ENCODE results near the gene NEMP2. TPM values are rescaled to one million over a fixed set of nuclear protein-coding genes. Genes with fewer than 3 reads are reported as not detected.

NEMP2 gene
- total RNA-seq, 1 experiment from 2014 or later = 9.2 TPM

- no peak overlapping the region for H3K4me3 ChIP-seq
- no peaks in the 10 kb centered on the region for H3K36me3 ChIP-seq
- DNase-seq = no peak
- H3K9me3 ChIP-seq = no peaks in the 10 kb centered on the region
- no peaks in the 10 kb centered on the region for H3K27me3 ChIP-seq
Observed at GRCh38 chr2:190458352-190459107, 76.0 kb downstream of the NEMP2 start.

- no peaks in the 10 kb centered on the region for H3K27me3 ChIP-seq
- no peaks in the 10 kb centered on the region for H3K36me3 ChIP-seq
- H3K4me3 ChIP-seq = no peak overlapping the region
- H3K9me3 ChIP-seq = no peaks in the 10 kb centered on the region
- DNase-seq = no peak
Observed at GRCh38 chr2:190457256-190457655, 77.3 kb downstream of the NEMP2 start.

GRCh38 chr2:190456833-190457232 is 77.7 kb downstream of the NEMP2 start:
- Histone ChIP-seq H3K9me3 (no peaks in the 10 kb centered on the region), H3K36me3 (no peaks in the 10 kb centered on the region), H3K4me3 (no peak overlapping the region), H3K27me3 (no peaks in the 10 kb centered on the region)
- DNase-seq = no peak

GRCh38 chr2:190455358-190456095 is 79.0 kb downstream of the NEMP2 start:
- H3K4me3 ChIP-seq = no peak overlapping the region
- H3K9me3 ChIP-seq = no peaks in the 10 kb centered on the region
- no peaks in the 10 kb centered on the region for H3K36me3 ChIP-seq
- DNase-seq = no peak
- no peaks in the 10 kb centered on the region for H3K27me3 ChIP-seq

DNA sequence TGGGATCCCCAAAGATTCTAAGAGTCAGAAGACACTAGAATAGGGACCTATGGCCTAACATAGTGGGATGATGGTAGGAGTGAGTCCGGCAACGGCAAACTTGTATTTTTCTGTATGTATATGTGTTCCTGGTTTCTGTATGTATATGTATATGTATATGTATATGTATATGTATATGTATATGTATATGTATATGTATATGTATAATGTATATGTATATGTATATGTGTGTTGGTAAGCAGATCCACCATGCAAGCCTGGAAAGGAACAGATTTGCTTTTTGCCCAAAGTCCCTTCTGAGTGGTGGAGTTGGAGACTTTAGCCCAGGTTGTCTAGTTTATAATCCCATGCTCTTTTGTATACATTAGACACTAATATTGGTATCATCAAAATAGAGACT is 79.7 kb downstream of the NEMP2 start:
- no peak for DNase-seq
- Histone ChIP-seq H3K36me3 (no peaks in the 10 kb centered on the region), H3K4me3 (no peak overlapping the region), H3K9me3 (no peaks in the 10 kb centered on the region), H3K27me3 (no peaks in the 10 kb centered on the region)

Other genes with a start within 250 kb of the NEMP2 start
- 7.4 and 13.9 TPM in 2 replicates for gene HIBCH, start 214.9 kb downstream of the NEMP2 start, total RNA-seq (2014; rRNA removed; shearing (Covaris generic); ENCODE audit: low replicate concordance)
- 15.9 and 66.6 TPM in 2 replicates for gene INPP1, start 191.1 kb downstream of the NEMP2 start, total RNA-seq (2014; rRNA removed; shearing (Covaris generic); ENCODE audit: low replicate concordance)
- 0.52 and 0.53 TPM in 2 replicates for gene MFSD6, start 126.4 kb downstream of the NEMP2 start, total RNA-seq (2014; rRNA removed; shearing (Covaris generic); ENCODE audit: low replicate concordance)
- 18.5 and 93.0 TPM in 2 replicates for gene NAB1, start 114.4 kb upstream of the NEMP2 start, total RNA-seq (2014; rRNA removed; shearing (Covaris generic); ENCODE audit: low replicate concordance)